Breast epithelium (tissue), 4 donors: ENCODE data around the gene TPM4. TPM values are rescaled to one million over a fixed set of nuclear protein-coding genes. Genes with fewer than 3 reads are reported as not detected.

Source experiments
- DNase-seq, 2 donors: peaks; one replicate each; pipeline ENCODE4 v3.0.0-alpha.2; 2019; ENCODE audit warnings: low spot score in 2 of 2
- H3K27ac ChIP-seq, 2 donors: fragments of 200-600 bp; sonication (generic) in 1 of 2; one replicate each; pipeline ENCODE4 v1.5.1; 2016 to 2019; ENCODE audit warnings: mild to moderate bottlenecking in 1 of 2
- H3K27me3 ChIP-seq, 2 donors: fragments of 200-600 bp; sonication (generic) in 1 of 2; one replicate each; pipeline versions ENCODE4 v1.5.1 to v1.6.0; 2017 to 2019; ENCODE audit warnings: control low read depth in 1 of 2, mild to moderate bottlenecking in 1 of 2
- H3K36me3 ChIP-seq: fragments of 200-600 bp; one replicate; pipeline ENCODE4 v1.5.1; 2019
- H3K4me1 ChIP-seq, 2 donors: fragments of 200-600 bp; sonication (generic); one replicate each; pipeline ENCODE4 v1.5.1; 2016 to 2019; ENCODE audit warnings: control low read depth in 1 of 2
- H3K4me3 ChIP-seq, 3 donors: fragments of 200-600 bp; sonication (generic); 1 replicate in 2 of 3; 2 replicates in 1 of 3; pipeline ENCODE4 v1.5.1; 2016 to 2019; ENCODE audit warnings: mild to moderate bottlenecking in 3 of 3, moderate library complexity in 2 of 3
- H3K9me3 ChIP-seq, 2 donors: fragments of 200-600 bp; sonication (generic) in 1 of 2; one replicate each; pipeline ENCODE4 v1.5.1; 2016 to 2019; ENCODE audit warnings: control low read depth in 1 of 2
- POLR2A ChIP-seq: fragments of 450-650 bp; IDR thresholded peaks from one replicate; pipeline ENCODE4 v1.6.1; 2016; ENCODE audit warnings: antibody characterized with exemption, mild to moderate bottlenecking, moderate library complexity
- POLR2AphosphoS5 ChIP-seq, 3 donors: sonication (generic); formaldehyde crosslinking; IDR thresholded peaks; one replicate each; pipeline ENCODE4 v1.6.1; 2017; ENCODE audit warnings: antibody characterized with exemption in 3 of 3
- intact Hi-C: fragments of 100-400 bp; cut with DNase I; formaldehyde crosslinking; loops from one replicate; pipeline ENCODE4 v1.15.1; 2023; ENCODE audit warnings: low total_unique reads
- total RNA-seq, 3 donors: library from RNA; depleted of rRNA; stranded (reverse); fragments of >200 nt; gene quantifications; one replicate each; pipeline ENCODE4 v1.1.0, GENCODE V29; 2016
- TF ChIP-seq, protein P1 (sequence below), 3 donors: fragments of 450-650 bp; IDR thresholded peaks; one replicate each; pipeline ENCODE4 v1.5.1; 2016 to 2017; ENCODE audit warnings: antibody characterized with exemption in 3 of 3, mild to moderate bottlenecking in 3 of 3, moderate library complexity in 3 of 3

TPM4 gene
- total RNA-seq, 3 donors from 2014 or later = 257 to 652 (median 430) TPM

DNA sequence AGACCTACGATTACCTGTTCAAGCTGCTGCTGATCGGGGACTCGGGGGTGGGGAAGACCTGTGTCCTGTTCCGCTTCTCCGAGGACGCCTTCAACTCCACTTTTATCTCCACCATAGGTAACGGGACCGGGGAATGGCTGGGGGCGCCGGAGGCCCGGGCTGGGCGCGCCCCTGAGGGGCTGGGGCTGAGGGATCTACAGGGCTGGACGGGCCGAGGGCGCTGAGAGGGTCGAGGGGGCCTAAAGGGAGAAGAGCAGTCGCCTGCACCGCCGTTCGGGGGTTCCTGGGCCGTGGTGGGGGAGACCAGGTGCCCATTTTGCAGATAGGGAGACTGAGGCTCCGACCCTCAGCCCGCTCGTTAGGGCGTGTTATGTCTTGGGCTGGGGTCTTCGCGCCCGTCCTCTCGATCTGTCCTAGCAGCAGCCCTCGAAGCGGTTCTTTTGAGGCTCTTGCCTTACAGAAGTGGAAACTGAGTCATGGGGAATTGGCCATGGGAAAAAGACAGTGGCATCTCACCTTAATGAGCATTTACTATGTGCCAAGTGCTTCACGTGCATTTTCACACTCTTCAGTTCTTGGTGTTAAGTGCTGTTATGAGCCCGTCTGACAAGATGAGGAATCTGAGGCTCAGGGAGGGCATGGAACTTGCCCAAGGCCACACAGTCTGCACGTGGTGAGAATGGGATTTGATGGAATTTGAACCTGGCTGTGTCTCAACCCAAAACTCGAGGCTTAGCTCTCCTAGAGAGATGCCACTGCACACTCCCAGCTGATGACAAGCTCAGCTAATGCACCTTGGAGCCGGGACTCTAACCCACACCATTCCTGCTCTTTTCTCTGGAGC lies 35.8 kb downstream of the TPM4 start:
- DNase-seq = no peak
- peak overlapping the region; percentile 92 to 97 for H3K27ac ChIP-seq
- no peaks in the 10 kb centered on the region for H3K9me3 ChIP-seq
- TF ChIP-seq, protein P1, sequence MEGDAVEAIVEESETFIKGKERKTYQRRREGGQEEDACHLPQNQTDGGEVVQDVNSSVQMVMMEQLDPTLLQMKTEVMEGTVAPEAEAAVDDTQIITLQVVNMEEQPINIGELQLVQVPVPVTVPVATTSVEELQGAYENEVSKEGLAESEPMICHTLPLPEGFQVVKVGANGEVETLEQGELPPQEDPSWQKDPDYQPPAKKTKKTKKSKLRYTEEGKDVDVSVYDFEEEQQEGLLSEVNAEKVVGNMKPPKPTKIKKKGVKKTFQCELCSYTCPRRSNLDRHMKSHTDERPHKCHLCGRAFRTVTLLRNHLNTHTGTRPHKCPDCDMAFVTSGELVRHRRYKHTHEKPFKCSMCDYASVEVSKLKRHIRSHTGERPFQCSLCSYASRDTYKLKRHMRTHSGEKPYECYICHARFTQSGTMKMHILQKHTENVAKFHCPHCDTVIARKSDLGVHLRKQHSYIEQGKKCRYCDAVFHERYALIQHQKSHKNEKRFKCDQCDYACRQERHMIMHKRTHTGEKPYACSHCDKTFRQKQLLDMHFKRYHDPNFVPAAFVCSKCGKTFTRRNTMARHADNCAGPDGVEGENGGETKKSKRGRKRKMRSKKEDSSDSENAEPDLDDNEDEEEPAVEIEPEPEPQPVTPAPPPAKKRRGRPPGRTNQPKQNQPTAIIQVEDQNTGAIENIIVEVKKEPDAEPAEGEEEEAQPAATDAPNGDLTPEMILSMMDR (IDR thresholded peaks at IDR 0.05) = no peak
- TF ChIP-seq POLR2A (peak; percentile 31), POLR2AphosphoS5 (IDR thresholded peaks at IDR 0.05) (no peak)
- H3K4me3 ChIP-seq = peak overlapping the region; percentile 84 to 87 (median 87)
- H3K36me3 ChIP-seq = no peaks in the 10 kb centered on the region
- no peaks in the 10 kb centered on the region for H3K27me3 ChIP-seq
- intact Hi-C loops = no loop called here
- H3K4me1 ChIP-seq = peaks cover 5 to 9% of the 10 kb centered on the region in 2 donors

DNA sequence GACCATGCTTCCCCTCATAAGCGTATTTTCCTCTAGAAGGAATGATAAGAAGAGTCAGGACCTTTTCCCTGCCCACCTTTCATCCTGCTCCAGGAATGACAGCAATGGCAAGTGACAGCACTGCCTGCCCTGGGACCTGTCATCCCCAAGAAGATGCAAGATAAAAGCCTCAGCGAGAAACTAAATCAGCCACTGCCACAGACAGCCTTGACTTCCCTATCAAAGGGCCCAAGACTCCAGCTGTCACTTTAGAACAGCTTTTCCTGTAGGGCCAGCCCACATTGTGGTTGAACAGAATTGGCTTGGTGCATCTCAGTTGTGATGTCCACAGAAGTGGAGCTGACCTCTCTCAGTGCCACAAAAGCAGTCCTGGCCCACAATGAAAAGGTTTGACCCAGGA lies 36.5 kb downstream of the TPM4 start:
- intact Hi-C loops = no loop called here
- Histone ChIP-seq H3K36me3 (no peaks in the 10 kb centered on the region), H3K4me1 (peaks cover 5 to 9% of the 10 kb centered on the region in 2 donors), H3K27me3 (no peaks in the 10 kb centered on the region), H3K4me3 (peak overlapping the region; percentile 84 to 87 (median 87)), H3K9me3 (no peaks in the 10 kb centered on the region), H3K27ac (peak overlapping the region in 1 of 2 donors; percentile 97)
- no peak for TF ChIP-seq POLR2A
- TF ChIP-seq, protein P1 (IDR thresholded peaks at IDR 0.05) = no peak
- no peak for TF ChIP-seq POLR2AphosphoS5 (IDR thresholded peaks at IDR 0.05)
- no peak for DNase-seq

DNA sequence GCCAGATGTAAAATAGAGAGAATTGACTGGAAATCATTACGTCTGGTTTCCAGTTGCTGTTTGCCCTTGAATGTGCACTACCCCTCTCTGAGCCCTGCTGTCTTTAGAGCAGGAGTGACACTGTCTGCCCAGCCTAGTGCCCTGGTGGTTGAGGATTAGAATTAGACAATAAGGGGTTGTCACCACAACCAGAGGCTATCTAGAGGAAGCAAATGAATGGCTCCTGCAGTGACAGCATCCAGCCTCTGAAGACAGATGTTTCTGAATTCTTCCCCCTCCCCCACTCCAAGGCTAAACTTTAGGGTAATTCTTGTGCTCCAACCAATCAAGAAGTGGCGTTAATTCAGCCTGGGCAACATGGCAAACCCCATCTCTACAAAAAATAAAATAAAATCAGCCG lies 37.4 kb downstream of the TPM4 start:
- Histone ChIP-seq H3K27me3 (no peaks in the 10 kb centered on the region), H3K36me3 (no peaks in the 10 kb centered on the region), H3K27ac (no peak overlapping the region), H3K4me3 (no peak overlapping the region), H3K9me3 (no peaks in the 10 kb centered on the region), H3K4me1 (peaks cover 5 to 9% of the 10 kb centered on the region in 2 donors)
- intact Hi-C loops = no loop called here
- no peak for DNase-seq
- TF ChIP-seq, protein P1 (IDR thresholded peaks at IDR 0.05) = no peak
- TF ChIP-seq POLR2A (no peak), POLR2AphosphoS5 (IDR thresholded peaks at IDR 0.05) (no peak)

DNA sequence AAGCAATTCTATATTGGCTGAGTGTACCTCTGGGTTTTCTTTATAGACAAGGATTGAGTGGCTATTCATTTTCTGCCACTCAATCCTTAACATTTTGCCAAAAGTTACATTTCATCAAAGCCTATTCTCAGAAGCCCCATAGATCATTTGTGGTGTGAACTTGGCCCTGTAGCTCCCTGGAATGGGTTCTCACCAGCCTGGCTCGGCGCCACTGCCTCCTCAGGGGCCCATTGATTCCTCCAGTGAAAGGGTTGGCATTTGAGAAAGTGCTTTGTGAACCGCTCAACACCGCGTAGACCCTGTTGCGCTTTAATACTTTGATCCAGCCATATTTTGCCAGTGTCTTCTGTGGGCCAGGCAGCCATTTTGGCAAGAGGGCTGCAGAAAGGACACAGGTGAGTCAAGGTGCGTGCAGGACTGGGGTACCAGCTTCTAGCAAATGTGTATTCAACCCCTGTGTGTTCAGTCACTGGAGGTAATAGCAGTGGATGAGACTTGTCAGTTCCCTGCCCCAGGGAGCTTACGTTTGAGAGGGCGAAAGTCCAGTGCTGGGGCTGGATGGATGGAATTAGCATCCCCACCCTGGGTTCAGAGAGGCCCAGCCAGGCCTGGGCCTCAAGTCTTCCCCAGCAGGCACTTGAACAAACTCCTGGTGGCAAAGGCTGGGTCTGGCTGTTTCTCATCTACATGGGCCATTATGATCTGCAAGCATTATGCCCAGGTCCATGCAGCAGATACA lies 39.2 kb downstream of the TPM4 start:
- no peaks in the 10 kb centered on the region for H3K27me3 ChIP-seq
- intact Hi-C loops = no loop called here
- no peaks in the 10 kb centered on the region for H3K36me3 ChIP-seq
- H3K4me3 ChIP-seq = no peak overlapping the region
- TF ChIP-seq POLR2A (no peak), POLR2AphosphoS5 (IDR thresholded peaks at IDR 0.05) (no peak)
- TF ChIP-seq, protein P1 (IDR thresholded peaks at IDR 0.05) = no peak
- H3K4me1 ChIP-seq = peaks cover 5 to 9% of the 10 kb centered on the region in 2 donors
- DNase-seq = no peak
- no peak overlapping the region for H3K27ac ChIP-seq
- no peaks in the 10 kb centered on the region for H3K9me3 ChIP-seq

DNA sequence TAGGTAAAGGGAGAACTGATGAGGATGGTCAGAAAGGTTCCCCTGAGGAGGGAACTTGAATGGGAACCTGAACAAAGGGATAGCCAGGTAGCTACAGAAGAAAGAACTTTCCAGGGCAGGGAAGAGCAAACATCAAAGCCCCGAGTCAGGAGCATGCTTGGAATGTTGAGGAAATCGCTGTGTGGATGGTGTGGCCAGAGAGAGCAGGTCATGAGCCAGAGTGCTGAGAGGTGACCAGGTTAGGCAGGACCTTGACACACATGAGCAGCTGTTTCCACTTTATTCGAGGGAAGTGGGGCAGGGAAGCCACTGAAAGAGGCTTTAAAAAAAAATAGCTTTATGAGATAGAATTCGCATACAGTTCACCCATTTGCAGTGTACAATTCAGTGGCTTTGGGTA lies 39.8 kb downstream of the TPM4 start:
- Histone ChIP-seq H3K27me3 (no peaks in the 10 kb centered on the region), H3K27ac (no peak overlapping the region), H3K36me3 (no peaks in the 10 kb centered on the region), H3K4me1 (peaks cover 5 to 9% of the 10 kb centered on the region in 2 donors), H3K4me3 (no peak overlapping the region), H3K9me3 (no peaks in the 10 kb centered on the region)
- intact Hi-C loops = no loop called here
- TF ChIP-seq POLR2AphosphoS5 (IDR thresholded peaks at IDR 0.05) (no peak), POLR2A (no peak)
- TF ChIP-seq, protein P1 (IDR thresholded peaks at IDR 0.05) = no peak
- no peak for DNase-seq
